ENCODE data around the gene KCNMB1.

- TF ChIP-seq CTCF (IDR thresholded peaks at IDR 0.05 in 4 of 5, conservative IDR thresholded peaks at IDR 0.05 in 1 of 5) (no peak), POLR2A (IDR thresholded peaks at IDR 0.05) (no peak)
Observed at GRCh38 chr5:170355601-170356098, 33.5 kb downstream of the KCNMB1 start.
